ENCODE measurements around the gene FRMD4A.

GRCh38 chr10:13939391-13939790 is 391.3 kb downstream of the FRMD4A start:
- TF ChIP-seq CTCF (IDR thresholded peaks at IDR 0.05; ENCODE audit: low read length) = no peak
- no peak for TF ChIP-seq EZH2 (optimal IDR thresholded peaks at IDR 0.05; ENCODE audit: low read depth, low read length)

Data from MM.1S (cell line).